ENCODE measurements around the gene ATG7. TPM values are rescaled to one million over a fixed set of nuclear protein-coding genes. Genes with fewer than 3 reads are reported as not detected.

ATG7 gene
- total and polyA plus RNA-seq, 10 of the 15 experiments (the other 5 are each of a cell fraction or from before 2014, with no cell fraction given) = 13.5 to 49.5 (median 26.4) TPM

- TF ChIP-seq, protein P1, sequence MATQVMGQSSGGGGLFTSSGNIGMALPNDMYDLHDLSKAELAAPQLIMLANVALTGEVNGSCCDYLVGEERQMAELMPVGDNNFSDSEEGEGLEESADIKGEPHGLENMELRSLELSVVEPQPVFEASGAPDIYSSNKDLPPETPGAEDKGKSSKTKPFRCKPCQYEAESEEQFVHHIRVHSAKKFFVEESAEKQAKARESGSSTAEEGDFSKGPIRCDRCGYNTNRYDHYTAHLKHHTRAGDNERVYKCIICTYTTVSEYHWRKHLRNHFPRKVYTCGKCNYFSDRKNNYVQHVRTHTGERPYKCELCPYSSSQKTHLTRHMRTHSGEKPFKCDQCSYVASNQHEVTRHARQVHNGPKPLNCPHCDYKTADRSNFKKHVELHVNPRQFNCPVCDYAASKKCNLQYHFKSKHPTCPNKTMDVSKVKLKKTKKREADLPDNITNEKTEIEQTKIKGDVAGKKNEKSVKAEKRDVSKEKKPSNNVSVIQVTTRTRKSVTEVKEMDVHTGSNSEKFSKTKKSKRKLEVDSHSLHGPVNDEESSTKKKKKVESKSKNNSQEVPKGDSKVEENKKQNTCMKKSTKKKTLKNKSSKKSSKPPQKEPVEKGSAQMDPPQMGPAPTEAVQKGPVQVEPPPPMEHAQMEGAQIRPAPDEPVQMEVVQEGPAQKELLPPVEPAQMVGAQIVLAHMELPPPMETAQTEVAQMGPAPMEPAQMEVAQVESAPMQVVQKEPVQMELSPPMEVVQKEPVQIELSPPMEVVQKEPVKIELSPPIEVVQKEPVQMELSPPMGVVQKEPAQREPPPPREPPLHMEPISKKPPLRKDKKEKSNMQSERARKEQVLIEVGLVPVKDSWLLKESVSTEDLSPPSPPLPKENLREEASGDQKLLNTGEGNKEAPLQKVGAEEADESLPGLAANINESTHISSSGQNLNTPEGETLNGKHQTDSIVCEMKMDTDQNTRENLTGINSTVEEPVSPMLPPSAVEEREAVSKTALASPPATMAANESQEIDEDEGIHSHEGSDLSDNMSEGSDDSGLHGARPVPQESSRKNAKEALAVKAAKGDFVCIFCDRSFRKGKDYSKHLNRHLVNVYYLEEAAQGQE (IDR thresholded peaks at IDR 0.05; ENCODE audit: low read depth, low read length) = no peak
- TF ChIP-seq TAF1 (IDR thresholded peaks at IDR 0.05; ENCODE audit: borderline replicate concordance, low read depth, low read length) (no peak), SUZ12 (IDR thresholded peaks at IDR 0.05; ENCODE audit: unreplicated experiment) (no peak), FOS (IDR thresholded peaks at IDR 0.05; ENCODE audit: borderline replicate concordance, extremely low read depth, insufficient read length) (no peak), NFYB (IDR thresholded peaks at IDR 0.05; ENCODE audit: insufficient read depth, low read depth, low read length) (no peak), SIN3A (IDR thresholded peaks at IDR 0.05; ENCODE audit: low read depth, low read length) (no peak)
These were observed 266.4 kb downstream of the ATG7 start (continued) for GRCh38 chr3:11538581-11538980.

DNA sequence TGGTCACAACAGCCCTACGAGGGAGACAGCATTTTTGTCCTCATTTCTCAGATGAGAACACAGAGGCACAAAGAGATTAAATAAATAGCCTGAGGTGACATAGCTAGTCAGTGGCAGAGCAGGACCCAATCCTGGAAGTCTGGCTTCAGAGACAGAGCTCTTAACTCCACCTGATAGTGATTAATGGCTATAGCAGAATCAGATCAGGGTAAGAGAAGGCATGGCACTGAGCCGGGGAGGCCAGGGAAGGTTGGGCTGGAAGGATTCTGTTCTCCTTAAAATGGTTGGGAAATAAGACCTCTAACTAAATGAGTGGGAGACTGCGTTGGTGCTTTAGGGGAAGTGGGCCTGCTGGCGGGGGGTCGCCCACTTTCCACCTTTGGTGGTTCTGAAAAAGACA lies 267.0 kb downstream of the ATG7 start:
- DNase-seq (ENCODE audit: low read depth, low spot score) = no peak
- RAD21 ChIA-PET (ENCODE audit: unreplicated experiment) = no interaction called here
- intact Hi-C loops (cut with micrococcal nuclease; ENCODE audit: unreplicated experiment) = no loop called here
- no peak overlapping the region for H3K27ac ChIP-seq (ENCODE audit: control insufficient read depth, insufficient read depth)
- H3K4me1 ChIP-seq (ENCODE audit: control insufficient read depth, insufficient read depth, low read length) = no peaks in the 10 kb centered on the region
- SMC1A ChIA-PET (ENCODE audit: uncharacterized antibody, unreplicated experiment) = interaction anchor here (1.8 kb wide), 1 partner anchor 160 kb away, joined by 3 read pairs; no protein-coding TSS in a partner anchor
- CTCF ChIA-PET = interaction anchor here (0.5 to 0.7 kb wide), 2 partner anchors 20 to 81 kb away, joined by 3 to 4 read pairs; no protein-coding TSS in a partner anchor
- in situ Hi-C loops (cut with MboI) = no loop called here
- H3K4me2 ChIP-seq (ENCODE audit: control insufficient read depth, insufficient read depth) = no peak overlapping the region
- POLR2A ChIA-PET = interaction anchor here (0.9 kb wide), 1 partner anchor 18 kb away, joined by 3 read pairs; no protein-coding TSS in a partner anchor
- H3K9ac ChIP-seq (ENCODE audit: control insufficient read depth, insufficient read depth, low read length) = no peak overlapping the region
- H3K4me3 ChIP-seq = no peak overlapping the region
- no peaks in the 10 kb centered on the region for H3K27me3 ChIP-seq (replicated peaks in 1 of 2; ENCODE audit: control insufficient read depth in 2 of 2, insufficient read depth in 2 of 2, low read length in 1 of 2)
- no peaks in the 10 kb centered on the region; the same call in 2 of the 3 replicates for H3K9me3 ChIP-seq (replicated peaks; ENCODE audit: control insufficient read depth, insufficient read depth, low read length)
- H2AFZ ChIP-seq (ENCODE audit: control insufficient read depth, low read depth, low read length) = no peak overlapping the region
- ATAC-seq = no peak
- no peaks in the 10 kb centered on the region for H3K79me2 ChIP-seq (ENCODE audit: control insufficient read depth, insufficient read depth, low read length)
- TF ChIP-seq HDAC6 (IDR thresholded peaks at IDR 0.05; ENCODE audit: unreplicated experiment) (no peak), TCF12 (IDR thresholded peaks at IDR 0.05; ENCODE audit: low read depth, low read length) (no peak), IRF4 (IDR thresholded peaks at IDR 0.05; ENCODE audit: low read depth, low read length) (no peak), MLLT1 (IDR thresholded peaks at IDR 0.05) (no peak), MTA2 (IDR thresholded peaks at IDR 0.05; ENCODE audit: low read depth) (no peak), BMI1 (IDR thresholded peaks at IDR 0.05; ENCODE audit: borderline replicate concordance) (no peak), LARP7 (IDR thresholded peaks at IDR 0.05) (no peak), TARDBP (IDR thresholded peaks at IDR 0.05; ENCODE audit: borderline replicate concordance) (no peak), RFX5 (IDR thresholded peaks at IDR 0.05; ENCODE audit: low read depth, low read length) (no peak)
- H3K36me3 ChIP-seq (ENCODE audit: control insufficient read depth in 2 of 2, insufficient read depth in 2 of 2, low read length in 1 of 2) = no peaks in the 10 kb centered on the region
- no TSS peak for BruUV-seq (replicated peaks)
- FAIRE-seq = no peak
- WGBS (ENCODE audit: insufficient coverage, insufficient replicate concordance, low lambda C conversion rate, missing lambda C conversion rate) = 89% methylated on average over 5 of the region's 5 CpGs
- H4K20me1 ChIP-seq (ENCODE audit: control insufficient read depth, insufficient read depth) = no peaks in the 10 kb centered on the region
